Measurements from ENCODE around the gene KLHL40.

- TF ChIP-seq EZH2 (IDR thresholded peaks at IDR 0.05; ENCODE audit: borderline replicate concordance, low read depth, low read length, poor library complexity, severe bottlenecking) (no peak), CTCF (conservative IDR thresholded peaks at IDR 0.05; ENCODE audit: low read depth, low read length) (no peak)
Observed at GRCh38 chr3:42660131-42660715, 25.1 kb upstream of the KLHL40 start.
